Kidney (tissue), 14 donors: Measurements from ENCODE around the gene FOXK1. TPM values are rescaled to one million over a fixed set of nuclear protein-coding genes. Genes with fewer than 3 reads are reported as not detected.

Experiments used
- DNase-seq, 5 donors: peaks; one replicate each; pipeline ENCODE4 v3.0.0-alpha.2; 2013 to 2020
- FAIRE-seq: peaks from 2 replicates; lab custom pipeline; 2012; peaks lifted over from hg19 to GRCh38; lab: Jason Lieb, UNC
- H3K27ac ChIP-seq, 2 donors: one replicate each; pipeline ENCODE4 v1.7.0; 2013; ENCODE audit warnings: low read depth in 2 of 2, low read length in 2 of 2, inconsistent platforms in 1 of 2
- H3K27me3 ChIP-seq: one replicate; pipeline ENCODE4 v1.7.1; 2013; ENCODE audit warnings: low read length, inconsistent platforms; ENCODE audit not compliant: control insufficient read depth, insufficient read depth
- H3K36me3 ChIP-seq, 3 donors: one replicate each; pipeline versions ENCODE4 v1.7.0 to v1.7.1; 2013; ENCODE audit warnings: low read length in 3 of 3, control low read depth in 1 of 3, inconsistent platforms in 1 of 3; ENCODE audit not compliant: insufficient read depth in 3 of 3, control insufficient read depth in 2 of 3
- H3K4me1 ChIP-seq, 3 donors: one replicate each; pipeline versions ENCODE4 v1.7.0 to v1.7.1; 2013; ENCODE audit warnings: low read length in 3 of 3, inconsistent platforms in 1 of 3, low read depth in 1 of 3; ENCODE audit not compliant: control insufficient read depth in 2 of 3, insufficient read depth in 2 of 3
- H3K4me3 ChIP-seq, 3 donors: one replicate each; pipeline versions ENCODE4 v1.7.0 to v1.8.1; 2013; ENCODE audit warnings: low read length in 3 of 3, control low read depth in 1 of 3, inconsistent platforms in 1 of 3
- H3K9ac ChIP-seq, 3 donors: one replicate each; pipeline versions ENCODE4 v1.7.0 to v1.7.1; 2013; ENCODE audit warnings: low read length in 3 of 3, control low read depth in 1 of 3, inconsistent platforms in 1 of 3
- H3K9me3 ChIP-seq, 3 donors: one replicate each; pipeline versions ENCODE4 v1.7.0 to v1.7.1; 2013; ENCODE audit warnings: low read length in 3 of 3, control low read depth in 1 of 3, inconsistent platforms in 1 of 3; ENCODE audit not compliant: control insufficient read depth in 2 of 3, insufficient read depth in 1 of 3
- CTCF ChIP-seq: IDR thresholded peaks from 3 replicates; pipeline ENCODE4 v1.5.1; 2012; ENCODE audit warnings: mild to moderate bottlenecking, moderate library complexity, borderline replicate concordance; ENCODE audit not compliant: insufficient read depth; ENCODE audit errors: extremely low read depth
- intact Hi-C: fragments of 100-400 bp; cut with DNase I; formaldehyde crosslinking; loops from one replicate; pipeline ENCODE4 v1.11.1; 2022
- polyA plus RNA-seq: library from polyadenylated mRNA; stranded (reverse); fragments of 350-450 nt; fragmentation: Illumina TruSeq; extraction: RNeasy Lipid Tissue Mini Kit (QIAGEN cat#74804); gene quantifications from one replicate; pipeline ENCODE4 v1.2.3, GENCODE V29; 2014; ENCODE audit warnings: low read depth, low replicate concordance; ENCODE audit not compliant: insufficient read depth
- total RNA-seq: library from RNA; stranded (reverse); fragmentation: NEBNext Ultra II Directional; extraction: Animal tissue kit (Norgen Biotek cat#: 25700); gene quantifications from one replicate; pipeline ENCODE4 v1.2.1, GENCODE V29; 2021
- donor health status: control.
- donor health status: control.
- donor health status: control.
- donor health status: control.
- donor health status: control.
- donor health status: DM: yes; HTN: yes; CAD: no.
- donor health status: Normal renal cell carcinoma (clear cell type).

The FOXK1 gene
- total and polyA plus RNA-seq, 2 donors from 2014 or later, result 3.9 to 44.2 TPM

DNA sequence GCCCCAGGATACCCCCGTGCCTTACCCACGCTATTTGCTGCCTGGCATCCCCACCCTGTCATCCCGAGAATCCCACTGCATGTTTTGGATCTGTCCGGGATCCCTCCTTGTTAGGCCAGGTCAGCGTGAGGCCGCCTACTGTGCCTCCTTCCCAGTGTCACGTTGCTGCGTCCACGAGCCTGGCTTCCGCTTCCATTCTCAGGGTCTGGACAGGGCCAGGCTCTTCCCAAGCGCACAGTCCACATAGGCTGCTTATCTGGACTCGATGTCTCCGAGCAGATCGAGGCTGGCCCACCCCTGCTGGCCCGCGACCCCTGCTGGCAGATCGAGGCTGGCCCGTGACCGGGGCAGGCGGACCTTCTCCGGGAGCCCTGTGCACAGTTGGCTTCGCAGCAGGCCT, 27.1 kb downstream of the FOXK1 start:
- intact Hi-C loops, result no loop called here

GRCh38 chr7:4711093-4711492, 29.0 kb downstream of the FOXK1 start:
- no peak overlapping the region for H3K9ac ChIP-seq
- no peak for DNase-seq
- H3K4me1 ChIP-seq, result peaks cover 0 to 17% (median 8%) of the 10 kb centered on the region in 3 donors
- no peak for FAIRE-seq
- H3K27me3 ChIP-seq, result no peaks in the 10 kb centered on the region
- no peak for TF ChIP-seq CTCF
- H3K4me3 ChIP-seq, result no peak overlapping the region
- intact Hi-C loops, result no loop called here
- no peak overlapping the region for H3K27ac ChIP-seq
- H3K9me3 ChIP-seq, result no peaks in the 10 kb centered on the region
- H3K36me3 ChIP-seq, result peaks cover 0 to 3% (median 3%) of the 10 kb centered on the region in 3 donors

More for the DNA sequence above, 27.1 kb downstream of the FOXK1 start:
- no peak for DNase-seq
- Histone ChIP-seq H3K9me3 (no peaks in the 10 kb centered on the region), H3K36me3 (peaks cover 0 to 3% (median 3%) of the 10 kb centered on the region in 3 donors), H3K27me3 (no peaks in the 10 kb centered on the region), H3K9ac (no peak overlapping the region), H3K4me1 (peaks cover 0 to 15% (median 9%) of the 10 kb centered on the region in 3 donors), H3K4me3 (no peak overlapping the region), H3K27ac (no peak overlapping the region)
- no peak for FAIRE-seq
- no peak for TF ChIP-seq CTCF

- peaks cover 0 to 12% (median 6%) of the 10 kb centered on the region in 3 donors for H3K4me1 ChIP-seq
- no peak overlapping the region for H3K9ac ChIP-seq
- FAIRE-seq (no peak), DNase-seq (no peak)
- no peaks in the 10 kb centered on the region for H3K27me3 ChIP-seq
- TF ChIP-seq CTCF, result no peak
- peaks cover 0 to 3% (median 3%) of the 10 kb centered on the region in 3 donors for H3K36me3 ChIP-seq
- intact Hi-C loops, result no loop called here
- H3K9me3 ChIP-seq, result no peaks in the 10 kb centered on the region
- no peak overlapping the region for H3K4me3 ChIP-seq
- H3K27ac ChIP-seq, result no peak overlapping the region
Observed at GRCh38 chr7:4711634-4712033, 29.5 kb downstream of the FOXK1 start.
